HEK293 (cell line): ENCODE measurements around the gene PITPNM3.

Experiments used
- BCL11A ChIP-seq: fragments of 450-650 bp; formaldehyde crosslinking; IDR thresholded peaks from 2 replicates; pipeline ENCODE4 v1.5.1; 2016; ENCODE audit warnings: low read depth, missing biosample characterization, missing genetic modification characterization
- ZNF670 ChIP-seq: fragments of 450-650 bp; formaldehyde crosslinking; IDR thresholded peaks from 2 replicates; pipeline ENCODE4 v1.5.1; 2016; ENCODE audit warnings: missing biosample characterization, missing genetic modification characterization, low read depth
- ZNF776 ChIP-seq: fragments of 450-650 bp; formaldehyde crosslinking; IDR thresholded peaks from 2 replicates; pipeline ENCODE4 v1.5.0; 2017; ENCODE audit warnings: missing biosample characterization, missing genetic modification characterization, borderline replicate concordance
- ZSCAN18 ChIP-seq: fragments of 450-650 bp; formaldehyde crosslinking; IDR thresholded peaks from 2 replicates; pipeline ENCODE4 v1.5.1; 2016; ENCODE audit warnings: missing biosample characterization, missing genetic modification characterization
- ZSCAN5A ChIP-seq: fragments of 450-650 bp; formaldehyde crosslinking; IDR thresholded peaks from 2 replicates; pipeline ENCODE4 v1.5.1; 2016; ENCODE audit warnings: missing biosample characterization, missing genetic modification characterization
- TF ChIP-seq, protein P1 (sequence below): fragments of 450-650 bp; formaldehyde crosslinking; IDR thresholded peaks from 2 replicates; pipeline ENCODE4 v1.5.1; 2016; ENCODE audit warnings: missing biosample characterization, missing genetic modification characterization, low read depth
- TF ChIP-seq, protein P2 (sequence below): fragments of 450-650 bp; formaldehyde crosslinking; IDR thresholded peaks from 2 replicates; pipeline ENCODE4 v1.5.1; 2016; ENCODE audit warnings: missing biosample characterization, missing genetic modification characterization
- TF ChIP-seq, protein P3 (sequence below): fragments of 450-650 bp; formaldehyde crosslinking; IDR thresholded peaks from 2 replicates; pipeline ENCODE4 v1.5.1; 2016; ENCODE audit warnings: missing biosample characterization, missing genetic modification characterization
- TF ChIP-seq, protein P4 (sequence below): fragments of 450-650 bp; formaldehyde crosslinking; IDR thresholded peaks from 2 replicates; pipeline ENCODE4 v1.5.1; 2016; ENCODE audit warnings: missing biosample characterization, missing genetic modification characterization

GRCh38 chr17:6408276-6408675 lies 148.1 kb downstream of the PITPNM3 start:
- TF ChIP-seq, protein P1, sequence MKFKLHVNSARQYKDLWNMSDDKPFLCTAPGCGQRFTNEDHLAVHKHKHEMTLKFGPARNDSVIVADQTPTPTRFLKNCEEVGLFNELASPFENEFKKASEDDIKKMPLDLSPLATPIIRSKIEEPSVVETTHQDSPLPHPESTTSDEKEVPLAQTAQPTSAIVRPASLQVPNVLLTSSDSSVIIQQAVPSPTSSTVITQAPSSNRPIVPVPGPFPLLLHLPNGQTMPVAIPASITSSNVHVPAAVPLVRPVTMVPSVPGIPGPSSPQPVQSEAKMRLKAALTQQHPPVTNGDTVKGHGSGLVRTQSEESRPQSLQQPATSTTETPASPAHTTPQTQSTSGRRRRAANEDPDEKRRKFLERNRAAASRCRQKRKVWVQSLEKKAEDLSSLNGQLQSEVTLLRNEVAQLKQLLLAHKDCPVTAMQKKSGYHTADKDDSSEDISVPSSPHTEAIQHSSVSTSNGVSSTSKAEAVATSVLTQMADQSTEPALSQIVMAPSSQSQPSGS: no peak
- no peak for TF ChIP-seq BCL11A
- TF ChIP-seq, protein P2, sequence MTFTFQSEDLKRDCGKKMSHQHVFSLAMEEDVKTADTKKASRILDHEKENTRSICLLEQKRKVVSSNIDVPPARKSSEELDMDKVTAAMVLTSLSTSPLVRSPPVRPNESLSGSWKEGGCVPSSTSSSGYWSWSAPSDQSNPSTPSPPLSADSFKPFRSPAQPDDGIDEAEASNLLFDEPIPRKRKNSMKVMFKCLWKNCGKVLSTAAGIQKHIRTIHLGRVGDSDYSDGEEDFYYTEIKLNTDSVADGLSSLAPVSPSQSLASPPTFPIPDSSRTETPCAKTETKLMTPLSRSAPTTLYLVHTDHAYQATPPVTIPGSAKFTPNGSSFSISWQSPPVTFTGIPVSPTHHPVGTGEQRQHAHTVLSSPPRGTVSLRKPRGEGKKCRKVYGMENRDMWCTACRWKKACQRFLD (tag by site-specific recombination): no peak
- no peak for TF ChIP-seq ZNF776 (tag by site-specific recombination)
- no peak for TF ChIP-seq ZSCAN5A (tag by site-specific recombination)
- TF ChIP-seq ZNF670 (tag by site-specific recombination): no peak
- TF ChIP-seq, protein P3, sequence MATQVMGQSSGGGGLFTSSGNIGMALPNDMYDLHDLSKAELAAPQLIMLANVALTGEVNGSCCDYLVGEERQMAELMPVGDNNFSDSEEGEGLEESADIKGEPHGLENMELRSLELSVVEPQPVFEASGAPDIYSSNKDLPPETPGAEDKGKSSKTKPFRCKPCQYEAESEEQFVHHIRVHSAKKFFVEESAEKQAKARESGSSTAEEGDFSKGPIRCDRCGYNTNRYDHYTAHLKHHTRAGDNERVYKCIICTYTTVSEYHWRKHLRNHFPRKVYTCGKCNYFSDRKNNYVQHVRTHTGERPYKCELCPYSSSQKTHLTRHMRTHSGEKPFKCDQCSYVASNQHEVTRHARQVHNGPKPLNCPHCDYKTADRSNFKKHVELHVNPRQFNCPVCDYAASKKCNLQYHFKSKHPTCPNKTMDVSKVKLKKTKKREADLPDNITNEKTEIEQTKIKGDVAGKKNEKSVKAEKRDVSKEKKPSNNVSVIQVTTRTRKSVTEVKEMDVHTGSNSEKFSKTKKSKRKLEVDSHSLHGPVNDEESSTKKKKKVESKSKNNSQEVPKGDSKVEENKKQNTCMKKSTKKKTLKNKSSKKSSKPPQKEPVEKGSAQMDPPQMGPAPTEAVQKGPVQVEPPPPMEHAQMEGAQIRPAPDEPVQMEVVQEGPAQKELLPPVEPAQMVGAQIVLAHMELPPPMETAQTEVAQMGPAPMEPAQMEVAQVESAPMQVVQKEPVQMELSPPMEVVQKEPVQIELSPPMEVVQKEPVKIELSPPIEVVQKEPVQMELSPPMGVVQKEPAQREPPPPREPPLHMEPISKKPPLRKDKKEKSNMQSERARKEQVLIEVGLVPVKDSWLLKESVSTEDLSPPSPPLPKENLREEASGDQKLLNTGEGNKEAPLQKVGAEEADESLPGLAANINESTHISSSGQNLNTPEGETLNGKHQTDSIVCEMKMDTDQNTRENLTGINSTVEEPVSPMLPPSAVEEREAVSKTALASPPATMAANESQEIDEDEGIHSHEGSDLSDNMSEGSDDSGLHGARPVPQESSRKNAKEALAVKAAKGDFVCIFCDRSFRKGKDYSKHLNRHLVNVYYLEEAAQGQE: no peak
- TF ChIP-seq, protein P4, sequence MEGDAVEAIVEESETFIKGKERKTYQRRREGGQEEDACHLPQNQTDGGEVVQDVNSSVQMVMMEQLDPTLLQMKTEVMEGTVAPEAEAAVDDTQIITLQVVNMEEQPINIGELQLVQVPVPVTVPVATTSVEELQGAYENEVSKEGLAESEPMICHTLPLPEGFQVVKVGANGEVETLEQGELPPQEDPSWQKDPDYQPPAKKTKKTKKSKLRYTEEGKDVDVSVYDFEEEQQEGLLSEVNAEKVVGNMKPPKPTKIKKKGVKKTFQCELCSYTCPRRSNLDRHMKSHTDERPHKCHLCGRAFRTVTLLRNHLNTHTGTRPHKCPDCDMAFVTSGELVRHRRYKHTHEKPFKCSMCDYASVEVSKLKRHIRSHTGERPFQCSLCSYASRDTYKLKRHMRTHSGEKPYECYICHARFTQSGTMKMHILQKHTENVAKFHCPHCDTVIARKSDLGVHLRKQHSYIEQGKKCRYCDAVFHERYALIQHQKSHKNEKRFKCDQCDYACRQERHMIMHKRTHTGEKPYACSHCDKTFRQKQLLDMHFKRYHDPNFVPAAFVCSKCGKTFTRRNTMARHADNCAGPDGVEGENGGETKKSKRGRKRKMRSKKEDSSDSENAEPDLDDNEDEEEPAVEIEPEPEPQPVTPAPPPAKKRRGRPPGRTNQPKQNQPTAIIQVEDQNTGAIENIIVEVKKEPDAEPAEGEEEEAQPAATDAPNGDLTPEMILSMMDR: no peak
- no peak for TF ChIP-seq ZSCAN18 (tag by site-specific recombination)
